IPS DF 6.9 (cell line): ENCODE measurements around the gene DLGAP1.

Experiments
- DNase-seq: peaks from one replicate; pipeline ENCODE4 v3.0.0-alpha.2; 2013; ENCODE audit warnings: low read depth, low spot score
- H3K27ac ChIP-seq: one replicate; pipeline ENCODE4 v1.5.1; 2013; ENCODE audit warnings: low read length, control low read depth
- H3K27me3 ChIP-seq: 2 replicates; pipeline ENCODE4 v1.6.1; 2013; ENCODE audit warnings: mild to moderate bottlenecking, low read length; ENCODE audit not compliant: control insufficient read depth, insufficient read depth
- H3K36me3 ChIP-seq: 2 replicates; pipeline ENCODE4 v1.6.1; 2013; ENCODE audit warnings: low read length; ENCODE audit not compliant: control insufficient read depth, insufficient read depth
- H3K4me1 ChIP-seq: 2 replicates; pipeline ENCODE4 v1.6.1; 2013; ENCODE audit warnings: low read length; ENCODE audit not compliant: control insufficient read depth, insufficient read depth
- H3K4me3 ChIP-seq: 2 replicates; pipeline ENCODE4 v1.5.1; 2013; ENCODE audit warnings: mild to moderate bottlenecking, low read length
- H3K9me3 ChIP-seq: 2 replicates; pipeline ENCODE4 v1.6.1; 2013; ENCODE audit warnings: low read length, inconsistent platforms; ENCODE audit not compliant: control insufficient read depth, insufficient read depth
- WGBS: extraction: QIAGEN DNeasy Blood & Tissue Kit; methylation state at CpG from one replicate; pipeline ENCODE4 v1.1.7; 2013; ENCODE audit warnings: mixed read lengths, missing lambda C conversion rate; ENCODE audit not compliant: insufficient read length, insufficient coverage; 5-methylcytosine and 5-hydroxymethylcytosine counted together

Gene DLGAP1

DNA sequence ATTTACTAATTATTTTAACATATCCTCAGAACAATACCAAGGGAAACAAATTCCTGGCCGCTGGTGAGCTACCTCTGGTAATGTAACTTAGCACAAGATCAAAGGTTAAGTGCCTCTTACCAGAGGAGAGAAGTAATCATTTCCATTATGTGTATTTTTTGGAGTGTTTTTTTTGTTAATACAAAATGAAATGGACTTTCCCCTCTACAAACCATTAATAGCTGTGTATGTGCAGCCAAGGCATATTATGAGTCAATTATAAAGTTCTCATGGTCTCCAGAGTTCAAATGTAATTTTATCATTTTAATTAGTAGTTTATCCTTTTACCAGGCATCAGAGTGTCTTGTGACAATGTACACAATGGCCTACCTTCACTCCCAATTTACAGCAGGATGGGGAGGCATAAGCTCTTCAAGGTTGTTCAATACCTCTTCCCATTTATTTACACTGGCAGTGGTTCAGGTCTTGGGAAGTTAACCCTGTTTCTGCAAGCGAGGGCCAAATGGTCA lies 762.9 kb downstream of the DLGAP1 start:
- Histone ChIP-seq H3K27ac (no peak overlapping the region), H3K27me3 (no peaks in the 10 kb centered on the region), H3K4me3 (no peak overlapping the region), H3K4me1 (0 out of 2 replicates have a peak, but pooled peaks cover 1% of the 10 kb centered on the region), H3K9me3 (no peaks in the 10 kb centered on the region), H3K36me3 (no peaks in the 10 kb centered on the region)
- no CpG with 5 or more reads among the region's 2 CpGs for WGBS
- DNase-seq = no peak

DNA sequence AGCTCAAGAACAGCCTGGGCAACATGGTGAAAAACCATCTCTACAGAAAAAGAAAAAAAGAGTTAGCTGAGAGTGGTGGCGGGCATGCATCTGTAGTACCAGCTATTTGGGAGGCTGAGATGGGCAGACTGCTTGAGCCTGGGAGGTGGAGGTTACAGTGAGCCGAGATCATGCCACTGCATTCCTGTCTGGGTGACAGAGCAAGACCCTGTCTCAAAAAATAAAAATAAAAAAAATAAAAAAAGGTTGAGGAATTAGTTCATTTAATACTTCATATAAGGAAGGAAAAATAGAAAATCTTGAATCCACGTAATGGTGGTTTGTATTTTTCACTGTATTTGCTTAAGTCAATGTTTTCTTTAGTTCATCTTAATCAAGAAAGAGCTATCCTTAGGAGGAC lies 763.4 kb downstream of the DLGAP1 start:
- H3K9me3 ChIP-seq = no peaks in the 10 kb centered on the region

DNA sequence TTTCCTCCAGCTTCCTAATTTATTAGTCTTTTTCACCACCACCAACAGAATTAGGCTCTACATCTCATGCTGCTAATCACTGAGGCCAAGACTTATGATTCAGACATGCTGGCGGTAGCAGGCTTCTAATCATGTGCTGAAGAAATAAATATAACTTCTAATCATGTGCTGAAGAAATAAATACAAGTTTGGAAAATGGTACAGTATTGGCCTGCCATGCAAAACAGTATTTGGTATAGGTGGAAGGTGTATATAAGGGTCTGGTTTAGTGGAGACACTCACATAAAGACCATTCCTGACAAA lies 764.4 kb downstream of the DLGAP1 start:
- Histone ChIP-seq H3K36me3 (no peaks in the 10 kb centered on the region), H3K4me3 (no peak overlapping the region), H3K27me3 (no peaks in the 10 kb centered on the region), H3K4me1 (0 out of 2 replicates have a peak, but pooled peaks cover 1% of the 10 kb centered on the region), H3K27ac (no peak overlapping the region), H3K9me3 (no peaks in the 10 kb centered on the region)
- DNase-seq = no peak
- WGBS = no CpG with 5 or more reads among the region's 1 CpG

More for the DNA sequence above, 763.4 kb downstream of the DLGAP1 start:
- Histone ChIP-seq H3K4me3 (no peak overlapping the region), H3K4me1 (0 out of 2 replicates have a peak, but pooled peaks cover 1% of the 10 kb centered on the region), H3K27me3 (no peaks in the 10 kb centered on the region), H3K27ac (no peak overlapping the region), H3K36me3 (no peaks in the 10 kb centered on the region)
- DNase-seq = no peak
- WGBS = no CpG with 5 or more reads among the region's 3 CpGs

DNA sequence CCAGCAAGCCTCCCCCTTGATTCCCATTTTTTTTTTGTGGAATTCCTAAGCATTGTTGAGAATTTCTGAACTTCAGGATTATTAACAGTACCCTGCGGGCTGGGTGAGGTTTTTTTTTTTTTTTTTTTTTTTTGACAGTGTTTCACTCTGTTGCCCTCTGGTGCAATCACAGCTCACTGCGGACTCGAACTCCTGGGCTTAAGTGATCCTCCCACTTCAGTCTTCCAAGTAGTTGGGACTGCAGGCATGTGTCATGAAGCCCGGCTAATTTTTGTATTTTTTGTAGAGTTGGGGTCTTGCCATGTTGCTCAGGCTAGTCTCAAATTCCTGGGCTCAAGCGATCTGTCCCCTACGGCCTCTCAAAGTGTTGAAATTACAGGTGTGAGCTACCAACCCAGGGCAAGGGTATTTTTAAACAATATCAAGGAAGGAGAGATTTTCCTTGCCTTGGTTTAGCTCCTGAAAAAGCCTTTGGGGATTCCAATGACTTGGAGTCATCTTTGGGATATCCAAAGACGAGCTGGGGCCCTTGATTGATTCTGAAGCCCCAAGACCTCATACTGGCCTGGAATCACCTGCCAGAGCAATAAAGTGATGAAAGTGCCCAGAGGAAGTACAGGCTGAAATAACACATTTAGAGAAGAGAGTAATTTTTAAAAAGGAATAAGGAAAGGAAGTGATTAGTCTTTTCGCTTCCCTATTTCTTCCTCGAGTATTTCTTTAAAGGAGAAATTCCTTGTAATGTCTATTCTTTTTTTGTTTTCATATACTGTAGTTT lies 764.9 kb downstream of the DLGAP1 start:
- H3K36me3 ChIP-seq = no peaks in the 10 kb centered on the region
- H3K4me1 ChIP-seq = 0 out of 2 replicates have a peak, but pooled peaks cover 1% of the 10 kb centered on the region
- no peaks in the 10 kb centered on the region for H3K27me3 ChIP-seq
- no peak overlapping the region for H3K4me3 ChIP-seq
- WGBS = no CpG with 5 or more reads among the region's 9 CpGs
- no peak overlapping the region for H3K27ac ChIP-seq
- no peaks in the 10 kb centered on the region for H3K9me3 ChIP-seq
- no peak for DNase-seq

DNA sequence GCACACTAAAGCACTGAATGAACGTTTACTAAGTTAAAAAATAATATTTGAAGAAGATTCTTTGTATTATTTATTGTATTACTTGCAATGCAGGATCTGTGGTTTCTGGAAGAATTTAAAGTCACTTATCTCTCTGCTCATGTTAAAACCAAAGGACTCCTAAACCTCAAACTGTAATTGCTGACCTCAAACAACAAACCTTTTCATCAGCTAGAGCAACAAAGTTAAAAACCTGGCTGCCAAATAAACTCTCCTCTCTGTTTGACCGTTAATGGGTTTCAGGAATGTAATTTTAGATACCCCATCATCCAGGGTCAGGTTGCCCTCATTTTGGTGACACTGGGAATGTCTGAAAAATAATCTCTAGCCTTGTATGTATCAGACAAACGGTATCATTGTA lies 766.0 kb downstream of the DLGAP1 start:
- H3K36me3 ChIP-seq = no peaks in the 10 kb centered on the region
- H3K4me3 ChIP-seq = no peak overlapping the region
- H3K9me3 ChIP-seq = no peaks in the 10 kb centered on the region
- no CpG with 5 or more reads among the region's 3 CpGs for WGBS
- no peak for DNase-seq
- H3K4me1 ChIP-seq = 0 out of 2 replicates have a peak, but pooled peaks cover 1% of the 10 kb centered on the region
- H3K27ac ChIP-seq = no peak overlapping the region
- no peaks in the 10 kb centered on the region for H3K27me3 ChIP-seq

DNA sequence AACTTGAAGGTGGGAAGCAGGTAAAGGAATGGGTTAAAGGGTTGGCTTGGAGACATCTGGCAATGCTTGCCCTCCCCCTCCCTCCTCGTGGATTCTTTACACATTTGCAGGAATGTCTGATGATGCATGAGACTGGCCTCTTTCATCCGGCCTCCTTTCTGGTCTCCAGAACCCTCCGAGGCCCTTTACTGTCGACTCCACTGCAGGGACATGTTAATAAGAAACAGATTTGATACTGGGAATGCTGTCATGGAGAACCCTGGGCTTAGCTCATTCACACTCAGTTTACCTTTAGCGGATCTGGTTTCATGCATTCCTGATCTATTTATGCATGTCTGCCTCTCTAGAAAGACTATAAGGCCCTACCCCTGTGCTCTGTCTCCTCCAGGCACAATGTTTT lies 766.4 kb downstream of the DLGAP1 start:
- Histone ChIP-seq H3K4me3 (no peak overlapping the region), H3K36me3 (no peaks in the 10 kb centered on the region), H3K27ac (no peak overlapping the region), H3K27me3 (no peaks in the 10 kb centered on the region), H3K4me1 (0 out of 2 replicates have a peak, but pooled peaks cover 1% of the 10 kb centered on the region), H3K9me3 (no peaks in the 10 kb centered on the region)
- WGBS = no CpG with 5 or more reads among the region's 5 CpGs
- DNase-seq = no peak

DNA sequence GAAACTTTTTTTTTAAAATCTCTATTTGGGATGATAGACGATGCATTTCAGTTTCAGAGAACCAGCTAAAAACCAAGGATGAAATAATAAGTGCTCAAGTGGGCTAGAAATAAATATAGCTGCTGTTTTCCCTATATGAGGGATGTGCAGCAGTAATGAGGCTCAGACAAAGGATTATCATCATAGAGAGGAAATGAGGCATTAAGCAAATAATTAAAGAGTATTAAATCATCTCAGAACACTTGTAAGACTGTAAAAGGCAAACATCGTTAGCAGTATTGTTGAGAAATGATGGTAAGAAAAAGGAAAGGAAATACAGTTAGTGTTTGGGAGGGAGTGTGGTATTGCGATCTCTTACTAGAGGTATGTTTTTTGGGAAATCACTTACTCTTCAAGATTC lies 771.6 kb downstream of the DLGAP1 start:
- no peaks in the 10 kb centered on the region for H3K4me1 ChIP-seq
- WGBS = 100% methylated on average over 2 of the region's 3 CpGs
- H3K9me3 ChIP-seq = no peaks in the 10 kb centered on the region
- H3K27ac ChIP-seq = no peak overlapping the region
- no peak overlapping the region for H3K4me3 ChIP-seq
- H3K36me3 ChIP-seq = no peaks in the 10 kb centered on the region
- no peaks in the 10 kb centered on the region for H3K27me3 ChIP-seq
- no peak for DNase-seq

DNA sequence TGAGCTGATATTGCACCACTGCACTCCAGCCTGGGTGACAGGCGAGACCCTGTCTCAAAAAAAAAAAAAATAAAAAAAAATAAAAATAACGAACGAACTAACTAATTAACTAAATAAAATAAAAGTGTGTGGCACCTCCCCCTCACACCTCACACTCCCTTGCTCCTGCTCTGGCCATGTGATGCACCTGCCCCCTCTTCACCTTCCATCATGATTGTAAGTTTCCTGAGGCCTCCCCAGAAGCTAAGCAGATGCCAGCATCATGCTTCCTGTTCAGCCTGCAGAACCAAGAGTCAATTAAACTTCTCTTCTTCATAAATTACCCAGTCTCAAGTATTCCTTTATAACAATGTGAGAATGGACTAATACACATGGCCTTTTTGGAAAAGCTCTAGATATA lies 773.0 kb downstream of the DLGAP1 start:
- no CpG with 5 or more reads among the region's 3 CpGs for WGBS

DNA sequence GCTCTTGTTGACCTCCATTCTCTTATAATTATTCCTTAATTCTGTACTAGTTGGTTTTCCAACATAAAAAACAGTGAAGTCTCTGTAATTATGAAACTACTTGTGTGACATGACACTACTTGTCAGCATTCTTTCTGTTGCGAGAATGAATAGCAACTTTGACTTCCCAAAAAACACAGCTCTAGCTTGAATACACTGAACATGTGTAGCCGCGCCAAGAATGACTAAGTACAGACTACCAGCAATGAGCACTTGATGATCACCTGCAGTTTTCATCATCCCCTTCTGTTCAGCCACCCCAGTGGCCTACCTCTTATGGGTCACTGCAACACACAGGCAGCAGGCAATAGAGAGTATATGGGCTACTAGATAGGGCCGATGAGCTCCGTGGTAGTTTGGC lies 775.9 kb downstream of the DLGAP1 start:
- WGBS = no CpG with 5 or more reads among the region's 5 CpGs
- Histone ChIP-seq H3K9me3 (no peaks in the 10 kb centered on the region), H3K27me3 (no peaks in the 10 kb centered on the region), H3K4me1 (no peaks in the 10 kb centered on the region), H3K4me3 (no peak overlapping the region), H3K27ac (no peak overlapping the region), H3K36me3 (no peaks in the 10 kb centered on the region)
- DNase-seq = no peak

More for the DNA sequence above, 773.0 kb downstream of the DLGAP1 start:
- H3K27ac ChIP-seq = no peak overlapping the region
- H3K27me3 ChIP-seq = no peaks in the 10 kb centered on the region
- no peaks in the 10 kb centered on the region for H3K9me3 ChIP-seq
- no peak for DNase-seq
- no peaks in the 10 kb centered on the region for H3K4me1 ChIP-seq
- H3K4me3 ChIP-seq = no peak overlapping the region
- no peaks in the 10 kb centered on the region for H3K36me3 ChIP-seq

DNA sequence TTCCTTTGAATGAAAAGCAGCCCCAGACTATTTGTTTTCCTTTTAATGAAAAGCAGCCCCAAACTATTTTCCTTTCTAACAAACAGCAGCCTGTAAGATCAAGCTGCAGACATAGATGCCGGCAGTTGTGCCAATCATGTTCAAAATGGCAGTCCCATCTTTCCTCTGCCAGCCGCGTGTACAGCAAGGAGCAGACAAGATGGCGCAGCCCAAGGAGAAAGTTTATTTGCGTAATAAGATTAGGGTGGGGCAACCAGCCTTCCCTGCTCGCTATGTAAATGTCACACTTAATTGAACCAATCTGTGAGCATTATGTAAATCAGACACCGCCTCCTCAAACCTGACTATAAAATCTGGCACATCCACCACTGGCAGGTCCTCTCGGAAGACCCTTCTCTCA lies 779.1 kb downstream of the DLGAP1 start:
- H3K9me3 ChIP-seq = no peaks in the 10 kb centered on the region
- no CpG with 5 or more reads among the region's 8 CpGs for WGBS
- H3K4me3 ChIP-seq = no peak overlapping the region
- no peaks in the 10 kb centered on the region for H3K36me3 ChIP-seq
- DNase-seq = no peak
- H3K27me3 ChIP-seq = no peaks in the 10 kb centered on the region
- H3K27ac ChIP-seq = no peak overlapping the region
- H3K4me1 ChIP-seq = no peaks in the 10 kb centered on the region

DNA sequence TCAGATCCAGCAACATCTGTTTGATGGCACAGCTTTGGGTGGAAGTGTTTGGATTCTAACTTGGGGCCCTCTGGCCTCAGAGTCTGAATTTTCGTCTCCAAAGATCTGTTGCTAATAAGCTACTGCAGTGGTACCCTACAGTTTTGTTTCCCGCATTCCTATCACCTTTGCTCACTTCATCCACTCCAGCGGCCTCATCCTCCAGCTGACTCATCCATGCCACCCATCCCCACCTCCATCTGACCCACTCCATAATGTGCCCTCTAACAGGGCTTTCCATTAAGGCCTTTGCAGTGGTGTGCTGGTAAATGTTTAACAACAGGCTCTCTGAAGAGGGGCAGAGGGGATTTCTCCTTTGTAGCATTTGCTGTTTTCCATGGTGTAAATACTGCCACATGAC lies 779.7 kb downstream of the DLGAP1 start:
- H3K9me3 ChIP-seq = no peaks in the 10 kb centered on the region
- H3K36me3 ChIP-seq = no peaks in the 10 kb centered on the region
- no peaks in the 10 kb centered on the region for H3K27me3 ChIP-seq
- H3K4me3 ChIP-seq = no peak overlapping the region
- no peak for DNase-seq
- no peaks in the 10 kb centered on the region for H3K4me1 ChIP-seq
- no CpG with 5 or more reads among the region's 3 CpGs for WGBS
- H3K27ac ChIP-seq = no peak overlapping the region
